OCI-LY7 (cell line): Measurements from ENCODE around the gene CD93. TPM values are rescaled to one million over a fixed set of nuclear protein-coding genes. Genes with fewer than 3 reads are reported as not detected.

Experiments used
- BruUV-seq: library from RNA; stranded (reverse); fragments of 400-500 nt; replicated peaks from 2 replicates; lab custom pipeline; 2021; lab: Mats Ljungman, UMichigan
- CTCF ChIA-PET: fragments of 300-600 bp; sonication (Branson Sonifier 250); formaldehyde crosslinking; loops from one replicate; lab custom pipeline; 2022; ENCODE audit warnings: antibody characterized with exemption; ENCODE audit not compliant: unreplicated experiment; lab: Charles Lee
- POLR2A ChIA-PET: fragments of 300-600 bp; sonication (Branson Sonifier 250); formaldehyde crosslinking; loops from one replicate; lab custom pipeline; 2022; ENCODE audit warnings: antibody characterized with exemption; lab: Charles Lee
- DNase-seq: peaks from one replicate; pipeline ENCODE4 v3.0.0-alpha.2; 2015; ENCODE audit warnings: low spot score
- H2AFZ ChIP-seq: fragments of 200-600 bp; sonication (generic), shearing (Covaris generic); 2 replicates; pipeline ENCODE4 v1.6.1; 2014; ENCODE audit warnings: mild to moderate bottlenecking, antibody characterized with exemption, low read length, moderate library complexity
- H3K27ac ChIP-seq: fragments of 200-600 bp; sonication (generic); 2 replicates; pipeline ENCODE4 v1.5.1; 2014; ENCODE audit warnings: mixed run types, low read depth, mild to moderate bottlenecking, moderate library complexity, low read length, inconsistent platforms; ENCODE audit not compliant: poor library complexity, severe bottlenecking
- H3K36me3 ChIP-seq: fragments of 200-600 bp; sonication (generic); 2 replicates; pipeline ENCODE4 v1.6.1; 2014; ENCODE audit warnings: mild to moderate bottlenecking, antibody characterized with exemption, low read length, moderate library complexity, mixed read lengths; ENCODE audit not compliant: insufficient read depth
- H3K4me1 ChIP-seq: fragments of 200-600 bp; sonication (generic); 2 replicates; pipeline ENCODE4 v1.5.1; 2014; ENCODE audit warnings: mild to moderate bottlenecking, low read length; ENCODE audit not compliant: insufficient read depth, poor library complexity, severe bottlenecking
- H3K4me2 ChIP-seq: fragments of 200-600 bp; sonication (generic); 2 replicates; pipeline ENCODE4 v1.6.1; 2014; ENCODE audit warnings: mild to moderate bottlenecking, low read length
- H3K4me3 ChIP-seq: fragments of 200-600 bp; sonication (generic); 2 replicates; pipeline ENCODE4 v1.5.1; 2014; ENCODE audit warnings: mild to moderate bottlenecking, low read depth, low read length; ENCODE audit not compliant: poor library complexity, severe bottlenecking
- H3K79me2 ChIP-seq: fragments of 200-600 bp; sonication (generic); 2 replicates; pipeline ENCODE4 v1.6.1; 2016; ENCODE audit warnings: low read depth, mild to moderate bottlenecking, low read length, moderate library complexity, mixed read lengths; ENCODE audit not compliant: insufficient read depth
- H3K9me2 ChIP-seq: fragments of 200-600 bp; sonication (generic); 2 replicates; pipeline ENCODE4 v1.6.1; 2016; ENCODE audit warnings: mild to moderate bottlenecking, low read length, mixed read lengths; ENCODE audit not compliant: insufficient read depth
- H3K9me3 ChIP-seq: fragments of 200-600 bp; sonication (generic); 2 replicates; pipeline ENCODE4 v1.6.1; 2014; ENCODE audit warnings: mild to moderate bottlenecking, mixed run types, low read length, mixed read lengths
- H4K20me1 ChIP-seq: fragments of 200-600 bp; sonication (generic); 2 replicates; pipeline ENCODE4 v1.6.1; 2014; ENCODE audit warnings: mild to moderate bottlenecking, antibody characterized with exemption, low read length, moderate library complexity, mixed read lengths; ENCODE audit not compliant: insufficient read depth
- CTCF ChIP-seq: fragments of 200-600 bp; sonication (generic); conservative IDR thresholded peaks from 2 replicates; pipeline ENCODE4 v1.5.1; 2014; ENCODE audit warnings: mild to moderate bottlenecking, antibody characterized with exemption, low read length, moderate library complexity, mixed read lengths
- EZH2phosphoT487 ChIP-seq: fragments of 200-600 bp; sonication (generic); IDR thresholded peaks from 2 replicates; pipeline ENCODE4 v1.6.1; 2018; ENCODE audit warnings: low read depth, borderline replicate concordance, mild to moderate bottlenecking, mixed run types, antibody characterized with exemption, low read length, moderate library complexity, mixed read lengths
- intact Hi-C: fragments of 100-400 bp; cut with micrococcal nuclease; formaldehyde crosslinking; loops from one replicate; pipeline ENCODE4 v1.10.0; 2022; ENCODE audit not compliant: unreplicated experiment
- total RNA-seq, 2 experiments: library from RNA; depleted of rRNA in 1 of 2; stranded (reverse); fragments of >200 nt in 1 of 2; shearing (Covaris generic) in 1 of 2; gene quantifications; 2 replicates each; pipeline ENCODE4 v1.2.3, GENCODE V29; 2014 to 2022

Gene CD93
- total RNA-seq, 2 experiments from 2014 or later = not detected

- intact Hi-C loops = no loop called here
- no peak for TF ChIP-seq EZH2phosphoT487
- no peak for TF ChIP-seq CTCF
- Histone ChIP-seq H3K79me2 (no peaks in the 10 kb centered on the region), H3K27ac (no peak overlapping the region), H3K9me3 (no peaks in the 10 kb centered on the region), H4K20me1 (no peaks in the 10 kb centered on the region), H2AFZ (no peak overlapping the region), H3K4me1 (no peaks in the 10 kb centered on the region), H3K4me3 (no peak overlapping the region), H3K9me2 (no peaks in the 10 kb centered on the region), H3K36me3 (no peaks in the 10 kb centered on the region), H3K4me2 (no peak overlapping the region)
- no peak for DNase-seq
- POLR2A ChIA-PET = no interaction called here
- no TSS peak for BruUV-seq
- CTCF ChIA-PET = interaction anchor here (0.6 kb wide), 1 partner anchor 1840 kb away, joined by 5 read pairs; no protein-coding TSS in a partner anchor
Measured at GRCh38 chr20:23039136-23039875, 46.8 kb downstream of the CD93 start.

DNA sequence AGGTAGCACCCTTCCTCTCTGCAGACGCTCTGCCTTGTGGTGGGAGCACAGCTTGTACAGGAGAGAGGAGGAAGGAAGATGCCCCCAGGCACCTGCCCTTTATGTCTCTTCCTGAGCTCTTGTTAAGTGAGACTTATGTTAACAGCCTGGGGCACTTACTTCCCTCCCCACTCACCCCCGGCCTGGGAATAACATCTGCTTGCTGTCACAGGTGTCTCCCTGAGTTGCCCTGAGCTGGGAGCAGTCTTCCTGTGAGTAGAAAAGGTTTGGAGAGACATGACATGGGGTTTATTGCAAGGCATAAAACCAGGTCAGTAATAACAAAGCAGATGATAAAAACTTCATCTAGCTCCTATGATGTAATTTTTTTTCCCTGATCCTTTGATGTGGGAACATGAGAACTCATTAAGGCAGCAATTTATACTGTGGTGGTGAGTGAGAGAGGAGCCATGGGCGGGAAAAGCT, 49.1 kb downstream of the CD93 start:
- Histone ChIP-seq H3K4me3 (no peak overlapping the region), H3K36me3 (no peaks in the 10 kb centered on the region), H2AFZ (no peak overlapping the region), H3K4me1 (no peaks in the 10 kb centered on the region), H3K4me2 (no peak overlapping the region), H3K27ac (no peak overlapping the region), H3K9me3 (no peaks in the 10 kb centered on the region), H4K20me1 (no peaks in the 10 kb centered on the region), H3K79me2 (no peaks in the 10 kb centered on the region), H3K9me2 (no peaks in the 10 kb centered on the region)
- DNase-seq = no peak
- CTCF ChIA-PET = no interaction called here
- POLR2A ChIA-PET = no interaction called here
- TF ChIP-seq CTCF (no peak), EZH2phosphoT487 (no peak)
- no TSS peak for BruUV-seq
- intact Hi-C loops = no loop called here

DNA sequence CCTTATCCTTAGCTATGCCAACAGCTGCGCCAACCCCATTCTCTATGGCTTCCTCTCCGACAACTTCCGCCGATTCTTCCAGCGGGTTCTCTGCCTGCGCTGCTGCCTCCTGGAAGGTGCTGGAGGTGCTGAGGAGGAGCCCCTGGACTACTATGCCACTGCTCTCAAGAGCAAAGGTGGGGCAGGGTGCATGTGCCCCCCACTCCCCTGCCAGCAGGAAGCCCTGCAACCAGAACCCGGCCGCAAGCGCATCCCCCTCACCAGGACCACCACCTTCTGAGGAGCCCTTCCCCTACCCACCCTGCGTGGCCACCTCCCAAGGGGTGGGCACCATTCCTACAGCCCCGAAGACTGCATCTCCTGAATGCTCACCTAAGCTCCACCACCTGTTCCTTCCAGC, 49.8 kb downstream of the CD93 start:
- Histone ChIP-seq H2AFZ (no peak overlapping the region), H3K36me3 (no peaks in the 10 kb centered on the region), H3K4me2 (no peak overlapping the region), H3K9me3 (no peaks in the 10 kb centered on the region), H3K4me3 (no peak overlapping the region), H4K20me1 (no peaks in the 10 kb centered on the region), H3K79me2 (no peaks in the 10 kb centered on the region), H3K9me2 (no peaks in the 10 kb centered on the region), H3K27ac (no peak overlapping the region), H3K4me1 (no peaks in the 10 kb centered on the region)
- TF ChIP-seq EZH2phosphoT487 (no peak), CTCF (no peak)
- no TSS peak for BruUV-seq
- intact Hi-C loops = no loop called here
- ChIA-PET CTCF (no interaction called here), POLR2A (no interaction called here)
- no peak for DNase-seq
